HUES48 (cell line): Measurements from ENCODE around the gene RPL31.

ENCODE experiments used
- H3K27ac ChIP-seq: one replicate; pipeline ENCODE4 v1.7.0; 2013; ENCODE audit warnings: low read depth, low read length, inconsistent platforms
- H3K27me3 ChIP-seq: 2 replicates; pipeline ENCODE4 v1.6.1; 2013; ENCODE audit warnings: mild to moderate bottlenecking, low read length; ENCODE audit not compliant: control insufficient read depth, insufficient read depth
- H3K36me3 ChIP-seq: 2 replicates; pipeline ENCODE4 v1.6.1; 2013; ENCODE audit warnings: low read length; ENCODE audit not compliant: control insufficient read depth, insufficient read depth
- H3K4me1 ChIP-seq: 2 replicates; pipeline ENCODE4 v1.6.1; 2013; ENCODE audit warnings: mild to moderate bottlenecking, low read length; ENCODE audit not compliant: control insufficient read depth, insufficient read depth
- H3K4me3 ChIP-seq: 2 replicates; pipeline ENCODE4 v1.5.1; 2013; ENCODE audit warnings: mild to moderate bottlenecking, low read depth, low read length
- H3K9ac ChIP-seq: 2 replicates; pipeline ENCODE4 v1.6.1; 2013; ENCODE audit warnings: mild to moderate bottlenecking, low read depth, low read length, moderate library complexity
- H3K9me3 ChIP-seq: 2 replicates; pipeline ENCODE4 v1.6.1; 2013; ENCODE audit warnings: low read length; ENCODE audit not compliant: control insufficient read depth, insufficient read depth

The RPL31 gene

GRCh38 chr2:100997509-100998234 is 4.4 kb upstream of the RPL31 start:
- Histone ChIP-seq H3K4me3 (no peak overlapping the region), H3K27me3 (peaks cover 4% of the 10 kb centered on the region; the same call in 1 of the 2 replicates), H3K36me3 (peaks cover 1% of the 10 kb centered on the region), H3K4me1 (peaks cover 3% of the 10 kb centered on the region; the same call in 1 of the 2 replicates), H3K9ac (no peak overlapping the region), H3K27ac (no peak overlapping the region), H3K9me3 (no peaks in the 10 kb centered on the region)

GRCh38 chr2:100998235-100998573 is 3.9 kb upstream of the RPL31 start:
- Histone ChIP-seq H3K4me3 (no peak overlapping the region), H3K27ac (no peak overlapping the region), H3K9ac (no peak overlapping the region), H3K36me3 (peaks cover 7% of the 10 kb centered on the region), H3K27me3 (peaks cover 4% of the 10 kb centered on the region; the same call in 1 of the 2 replicates), H3K9me3 (no peaks in the 10 kb centered on the region), H3K4me1 (peaks cover 3% of the 10 kb centered on the region; the same call in 1 of the 2 replicates)

GRCh38 chr2:100999995-101000394 is 2.1 kb upstream of the RPL31 start:
- Histone ChIP-seq H3K9ac (no peak overlapping the region), H3K36me3 (peaks cover 25% of the 10 kb centered on the region), H3K27ac (no peak overlapping the region), H3K27me3 (peaks cover 4% of the 10 kb centered on the region; the same call in 1 of the 2 replicates), H3K4me1 (peaks cover 8% of the 10 kb centered on the region), H3K4me3 (no peak overlapping the region), H3K9me3 (no peaks in the 10 kb centered on the region)

DNA sequence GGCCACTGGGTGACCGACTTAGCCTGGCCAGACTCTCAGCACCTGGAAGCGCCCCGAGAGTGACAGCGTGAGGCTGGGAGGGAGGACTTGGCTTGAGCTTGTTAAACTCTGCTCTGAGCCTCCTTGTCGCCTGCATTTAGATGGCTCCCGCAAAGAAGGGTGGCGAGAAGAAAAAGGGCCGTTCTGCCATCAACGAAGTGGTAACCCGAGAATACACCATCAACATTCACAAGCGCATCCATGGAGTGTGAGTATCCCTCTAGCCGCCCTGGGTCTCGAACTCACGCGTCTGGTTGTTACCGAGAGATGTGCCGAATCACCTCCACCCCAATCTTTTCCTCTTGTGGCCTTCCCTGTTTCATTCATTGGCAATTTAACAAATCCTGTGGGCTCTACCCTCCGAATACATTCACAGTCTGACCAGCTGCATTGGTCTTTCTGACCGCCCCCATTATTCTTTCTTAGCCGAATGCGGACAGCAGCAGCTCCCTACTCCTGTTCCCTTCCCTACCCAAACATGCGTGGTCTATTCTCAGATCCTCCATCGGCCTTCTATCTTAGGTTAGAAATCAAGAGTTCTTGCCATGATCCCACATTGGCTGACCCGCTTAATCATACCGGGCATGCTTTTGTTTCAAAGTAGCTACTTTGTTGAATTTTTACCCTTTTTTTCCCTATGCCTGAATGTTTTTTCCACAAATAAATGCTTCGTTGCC is 631 bp downstream of the RPL31 start:
- H3K9ac ChIP-seq = peak overlapping the region; percentile 95
- H3K27me3 ChIP-seq = peaks cover 4% of the 10 kb centered on the region; the same call in 1 of the 2 replicates
- peak overlapping the region; percentile 95 for H3K4me3 ChIP-seq
- H3K4me1 ChIP-seq = peaks cover 12% of the 10 kb centered on the region
- no peaks in the 10 kb centered on the region for H3K9me3 ChIP-seq
- peak overlapping the region; percentile 88 for H3K27ac ChIP-seq
- H3K36me3 ChIP-seq = peaks cover 52% of the 10 kb centered on the region

GRCh38 chr2:101003278-101003775 is 1.2 kb downstream of the RPL31 start:
- H3K27ac ChIP-seq = peak overlapping the region; percentile 88
- H3K36me3 ChIP-seq = peaks cover 58% of the 10 kb centered on the region
- peak overlapping the region; percentile 95 for H3K4me3 ChIP-seq
- peaks cover 13% of the 10 kb centered on the region for H3K4me1 ChIP-seq
- H3K9me3 ChIP-seq = no peaks in the 10 kb centered on the region
- peak overlapping the region; percentile 95 for H3K9ac ChIP-seq
- H3K27me3 ChIP-seq = peaks cover 4% of the 10 kb centered on the region; the same call in 1 of the 2 replicates

DNA sequence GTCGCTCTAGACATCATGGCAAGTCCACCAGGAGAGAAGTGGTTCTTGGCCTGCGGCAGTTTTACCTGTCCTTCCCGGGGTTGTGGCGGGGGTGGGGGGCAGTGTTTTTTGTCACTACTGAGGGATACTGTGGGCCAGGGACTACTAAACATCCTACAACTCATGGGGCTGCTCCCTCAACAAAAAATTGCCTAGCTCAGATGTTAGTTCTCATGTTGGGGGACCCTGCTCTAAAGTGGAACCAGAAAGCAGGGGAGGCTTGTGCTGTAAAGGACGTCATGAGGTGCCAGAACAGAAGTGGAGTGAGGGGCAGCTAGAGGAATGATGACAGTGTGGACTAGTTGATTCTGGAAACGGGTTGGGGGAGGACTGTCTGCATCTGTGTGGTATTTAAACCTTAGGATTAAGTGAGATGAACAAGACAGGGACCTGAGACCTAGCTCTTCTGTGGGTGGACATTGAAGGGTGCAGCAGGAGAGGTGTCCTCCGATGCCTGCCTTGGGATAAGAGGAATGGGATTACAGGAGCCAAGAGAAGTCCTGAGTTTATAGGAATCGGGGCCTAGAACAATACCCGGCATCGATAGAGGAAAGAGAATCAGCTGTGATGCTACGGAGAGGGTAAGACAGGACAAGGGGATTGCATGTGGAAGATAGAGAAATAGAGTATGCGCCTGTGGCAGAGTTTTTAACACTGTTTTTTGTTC is 2.7 kb downstream of the RPL31 start:
- H3K4me1 ChIP-seq = peaks cover 13% of the 10 kb centered on the region
- 0 out of 2 replicates have a peak overlapping the region, but pooled peaks have one; percentile 95 for H3K9ac ChIP-seq
- no peaks in the 10 kb centered on the region for H3K9me3 ChIP-seq
- H3K4me3 ChIP-seq = no peak overlapping the region
- H3K36me3 ChIP-seq = peaks cover 64% of the 10 kb centered on the region
- H3K27me3 ChIP-seq = peaks cover 4% of the 10 kb centered on the region; the same call in 1 of the 2 replicates
- H3K27ac ChIP-seq = peak overlapping the region; percentile 88

DNA sequence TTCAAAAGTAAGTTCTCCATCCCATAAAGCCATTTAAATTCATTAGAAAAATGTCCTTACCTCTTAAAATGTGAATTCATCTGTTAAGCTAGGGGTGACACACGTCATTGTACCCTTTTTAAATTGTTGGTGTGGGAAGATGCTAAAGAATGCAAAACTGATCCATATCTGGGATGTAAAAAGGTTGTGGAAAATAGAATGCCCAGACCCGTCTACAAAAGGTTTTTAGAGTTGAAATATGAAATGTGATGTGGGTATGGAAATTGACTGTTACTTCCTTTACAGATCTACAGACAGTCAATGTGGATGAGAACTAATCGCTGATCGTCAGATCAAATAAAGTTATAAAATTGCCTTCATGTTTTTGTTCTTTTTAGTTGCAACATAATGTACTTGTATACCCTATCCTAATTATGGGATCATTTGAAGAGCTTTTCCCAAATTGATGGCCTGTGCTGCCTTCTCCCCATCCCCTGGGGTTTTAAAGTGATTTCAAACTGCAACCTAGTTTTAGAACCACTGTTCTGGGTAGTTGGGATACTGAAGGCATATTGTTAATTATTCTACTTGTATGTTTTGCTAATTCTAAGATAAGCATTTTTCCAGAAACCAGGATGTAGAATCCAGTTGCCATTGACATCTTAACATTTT is 4.1 kb downstream of the RPL31 start:
- H3K27me3 ChIP-seq = no peaks in the 10 kb centered on the region; the same call in 1 of the 2 replicates
- H3K4me3 ChIP-seq = no peak overlapping the region
- peaks cover 13% of the 10 kb centered on the region for H3K4me1 ChIP-seq
- no peak overlapping the region for H3K27ac ChIP-seq
- no peak overlapping the region for H3K9ac ChIP-seq
- peaks cover 76% of the 10 kb centered on the region for H3K36me3 ChIP-seq
- no peaks in the 10 kb centered on the region for H3K9me3 ChIP-seq

GRCh38 chr2:101007415-101008345 is 5.6 kb downstream of the RPL31 start:
- Histone ChIP-seq H3K27ac (peak overlapping the region; percentile 55), H3K27me3 (no peaks in the 10 kb centered on the region), H3K9me3 (no peaks in the 10 kb centered on the region), H3K9ac (no peak overlapping the region), H3K36me3 (peaks cover 87% of the 10 kb centered on the region), H3K4me1 (peaks cover 10% of the 10 kb centered on the region; the same call in 1 of the 2 replicates), H3K4me3 (no peak overlapping the region)

- Histone ChIP-seq H3K4me3 (no peak overlapping the region), H3K27ac (peak overlapping the region; percentile 80), H3K9ac (no peak overlapping the region), H3K4me1 (0 out of 2 replicates have a peak, but pooled peaks cover 5% of the 10 kb centered on the region), H3K27me3 (no peaks in the 10 kb centered on the region), H3K36me3 (peaks cover 79% of the 10 kb centered on the region), H3K9me3 (no peaks in the 10 kb centered on the region)
Measured at GRCh38 chr2:101011152-101011551, 9.1 kb downstream of the RPL31 start.
